ENCODE measurements around the gene RPUSD4.

The RPUSD4 gene

GRCh38 chr11:126176853-126177470, 34.5 kb downstream of the RPUSD4 start:
- no peak for DNase-seq

GRCh38 chr11:126175393-126175792, 36.1 kb downstream of the RPUSD4 start:
- DNase-seq = no peak

- DNase-seq = no peak
Observed at GRCh38 chr11:126174816-126175215, 36.6 kb downstream of the RPUSD4 start.

- no peak for DNase-seq
Observed at GRCh38 chr11:126173257-126173656, 38.2 kb downstream of the RPUSD4 start.

GRCh38 chr11:126172596-126173038, 38.8 kb downstream of the RPUSD4 start:
- peak; percentile 76 to 78 for DNase-seq

GRCh38 chr11:126169291-126169690, 42.2 kb downstream of the RPUSD4 start:
- no peak for DNase-seq

- no peak for DNase-seq
Observed at GRCh38 chr11:126167488-126167887, 44.0 kb downstream of the RPUSD4 start.

GRCh38 chr11:126166413-126166812, 45.0 kb downstream of the RPUSD4 start:
- DNase-seq = no peak

- no peak for DNase-seq
Observed at GRCh38 chr11:126165757-126166156, 45.7 kb downstream of the RPUSD4 start.

GRCh38 chr11:126165311-126165720, 46.1 kb downstream of the RPUSD4 start:
- no peak for DNase-seq

- no peak for DNase-seq
Observed at GRCh38 chr11:126164781-126165180, 46.7 kb downstream of the RPUSD4 start.

GRCh38 chr11:126163779-126164178, 47.7 kb downstream of the RPUSD4 start:
- DNase-seq = no peak

GRCh38 chr11:126163074-126163700, 48.3 kb downstream of the RPUSD4 start:
- DNase-seq = no peak

GRCh38 chr11:126162306-126163030, 49.0 kb downstream of the RPUSD4 start:
- DNase-seq = no peak

GRCh38 chr11:126161023-126161391, 50.4 kb downstream of the RPUSD4 start:
- no peak for DNase-seq

GRCh38 chr11:126160345-126161022, 51.0 kb downstream of the RPUSD4 start:
- no peak for DNase-seq

GRCh38 chr11:126159719-126160344, 51.6 kb downstream of the RPUSD4 start:
- no peak for DNase-seq

GRCh38 chr11:126158054-126158791, 53.2 kb downstream of the RPUSD4 start:
- DNase-seq = no peak

GRCh38 chr11:126157326-126158030, 54.0 kb downstream of the RPUSD4 start:
- no peak for DNase-seq

GRCh38 chr11:126156814-126157213, 54.6 kb downstream of the RPUSD4 start:
- no peak for DNase-seq

- DNase-seq = no peak
Observed at GRCh38 chr11:126155402-126156187, 55.9 kb downstream of the RPUSD4 start.
